GM21576 (cell line): Measurements from ENCODE around the gene RAC2.

Experiments used
- ATAC-seq: cut with Tn5 transposase; IDR thresholded peaks from one replicate; pipeline ENCODE4 v1.9.1; 2021; ENCODE audit warnings: mild to moderate bottlenecking, moderate library complexity; ENCODE audit not compliant: unreplicated experiment

RAC2 gene

GRCh38 chr22:37192741-37193140 is 51.3 kb downstream of the RAC2 start:
- ATAC-seq, result no peak

DNA sequence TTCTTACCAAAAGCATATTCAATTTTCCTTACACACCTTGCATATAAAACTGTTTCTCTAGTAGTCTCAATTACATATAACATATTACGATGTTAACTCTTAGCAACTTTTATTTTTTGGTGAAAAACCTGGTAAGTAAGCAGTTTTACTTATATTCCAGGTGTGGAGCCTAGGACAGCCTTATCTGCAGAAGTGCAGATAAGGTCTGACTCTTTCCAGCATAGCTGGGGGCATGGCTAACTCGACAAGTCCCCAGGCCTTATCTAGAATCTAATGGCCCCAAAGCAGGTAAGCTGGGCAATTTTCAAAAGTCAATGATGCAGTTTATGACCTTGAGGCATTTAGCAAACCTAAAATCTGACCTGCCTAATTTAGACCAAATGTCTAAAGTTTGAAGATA is 51.9 kb downstream of the RAC2 start:
- ATAC-seq, result no peak

GRCh38 chr22:37190262-37190780 is 53.7 kb downstream of the RAC2 start:
- ATAC-seq, result no peak

DNA sequence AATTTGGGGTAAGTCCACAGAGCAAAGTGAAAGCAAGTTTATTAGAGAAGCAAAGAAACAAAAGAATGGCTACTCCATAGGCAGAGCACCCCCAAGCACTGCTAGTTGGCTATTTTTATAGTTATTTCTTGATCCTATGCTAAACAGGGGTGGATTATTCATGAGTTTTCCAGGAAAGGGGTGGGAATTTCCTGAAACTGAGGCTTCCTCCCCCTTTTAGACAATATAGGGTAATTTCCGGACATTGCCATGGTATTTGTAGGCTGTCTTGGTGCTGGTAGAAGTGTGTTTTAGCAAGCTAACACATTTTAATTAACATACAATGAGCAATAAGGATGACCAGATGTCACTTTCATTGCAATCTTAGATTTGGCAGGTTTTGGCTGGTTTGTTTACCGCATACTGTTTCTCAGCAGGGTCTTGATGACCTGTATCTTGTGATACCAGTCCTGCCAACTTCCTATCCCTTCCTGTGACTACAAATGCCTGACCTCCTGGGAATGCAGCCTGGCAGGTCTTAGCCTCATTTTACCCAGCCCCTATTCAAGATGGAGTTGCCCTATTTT is 55.1 kb downstream of the RAC2 start:
- ATAC-seq, result no peak

DNA sequence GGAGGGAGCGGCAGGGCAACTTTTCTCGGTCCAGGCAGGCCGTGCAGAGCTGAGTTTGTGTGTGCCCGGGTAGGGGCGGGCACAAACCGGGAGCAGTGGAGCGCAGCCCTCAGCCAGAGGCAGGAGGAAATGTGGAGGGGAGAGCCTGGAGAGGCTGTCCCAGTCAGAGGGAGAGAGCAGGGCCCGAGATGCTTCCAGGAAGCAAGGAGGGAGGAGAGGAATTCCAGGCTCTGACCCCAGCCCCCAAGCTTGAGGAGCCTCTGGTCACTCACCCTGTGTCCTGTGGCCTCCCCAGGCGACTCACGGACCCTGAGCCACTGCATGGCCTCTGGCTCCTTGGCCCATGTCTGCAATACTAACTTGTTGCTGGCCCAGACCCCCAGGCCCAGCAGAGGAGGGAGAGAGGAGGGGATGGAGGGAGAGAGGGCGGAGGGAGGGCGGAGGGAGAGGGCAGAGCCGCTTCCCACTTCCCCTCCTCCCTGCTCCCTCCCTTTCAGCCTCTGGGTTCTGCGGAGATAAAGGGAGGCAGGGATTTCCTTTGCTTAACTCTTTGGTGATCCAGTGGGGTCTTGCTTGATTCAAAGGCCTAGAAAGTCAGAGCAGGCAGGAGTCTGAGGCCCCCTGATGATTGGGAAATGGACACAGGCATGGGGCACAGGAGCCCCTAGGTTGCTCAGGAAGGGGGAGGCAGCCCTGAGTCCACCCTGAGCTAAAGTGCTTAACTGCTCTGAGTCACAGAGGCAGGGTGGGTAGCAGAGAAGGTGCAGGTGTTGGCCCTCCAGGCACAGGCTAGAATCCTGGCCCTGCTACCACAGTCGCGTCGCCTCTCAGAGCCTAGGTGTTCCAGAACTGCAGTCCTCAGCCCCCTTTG is 55.9 kb downstream of the RAC2 start, which contains the start of gene C1QTNF6:
TSS of gene C1QTNF6 (minus strand) at position 357 of the 871 bp plus-strand sequence. CDS start at position 323, 34 bp downstream.
- no peak for ATAC-seq

- no peak for ATAC-seq
These were observed 56.5 kb downstream of the RAC2 start for GRCh38 chr22:37187552-37187890.

- no peak for ATAC-seq
These were observed 57.0 kb downstream of the RAC2 start for GRCh38 chr22:37186997-37187522.

GRCh38 chr22:37186228-37186996 is 57.7 kb downstream of the RAC2 start:
- ATAC-seq, result no peak

DNA sequence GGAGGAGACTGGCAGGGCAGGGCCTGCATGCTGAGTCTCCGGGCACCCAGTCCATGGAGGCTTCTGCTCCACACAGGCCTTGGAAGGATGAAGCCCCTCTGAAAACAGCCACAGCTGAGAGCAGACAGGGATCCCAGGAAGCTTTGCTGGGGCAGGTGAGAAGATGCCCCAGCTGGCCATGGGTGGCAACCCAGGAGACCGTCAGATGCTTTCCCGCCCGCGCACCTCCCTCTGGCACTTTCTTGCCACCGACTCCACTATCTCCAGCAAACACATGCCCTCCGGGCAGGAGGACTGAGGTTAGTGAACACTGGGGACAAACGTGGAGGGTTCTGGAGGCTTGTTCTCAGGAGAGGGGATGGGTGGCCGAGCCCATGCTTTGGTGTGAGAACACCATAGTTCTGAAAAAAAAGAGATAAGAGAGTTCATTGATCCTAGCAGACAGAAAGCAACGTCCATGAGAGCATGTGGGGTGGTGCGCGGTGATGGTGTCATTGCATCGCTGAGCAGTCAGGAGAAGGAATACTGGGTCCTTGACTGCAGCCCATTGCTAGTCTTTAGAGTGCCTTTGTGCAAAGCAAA is 58.3 kb downstream of the RAC2 start:
- ATAC-seq, result no peak

GRCh38 chr22:37184816-37185541 is 59.1 kb downstream of the RAC2 start:
- no peak for ATAC-seq

- no peak for ATAC-seq
These were observed 59.7 kb downstream of the RAC2 start for GRCh38 chr22:37184380-37184755.

- ATAC-seq, result no peak
These were observed 60.4 kb downstream of the RAC2 start for GRCh38 chr22:37183432-37184379.

- no peak for ATAC-seq
These were observed 61.2 kb downstream of the RAC2 start for GRCh38 chr22:37182949-37183245.

- ATAC-seq, result no peak
These were observed 61.7 kb downstream of the RAC2 start for GRCh38 chr22:37182101-37182948.

DNA sequence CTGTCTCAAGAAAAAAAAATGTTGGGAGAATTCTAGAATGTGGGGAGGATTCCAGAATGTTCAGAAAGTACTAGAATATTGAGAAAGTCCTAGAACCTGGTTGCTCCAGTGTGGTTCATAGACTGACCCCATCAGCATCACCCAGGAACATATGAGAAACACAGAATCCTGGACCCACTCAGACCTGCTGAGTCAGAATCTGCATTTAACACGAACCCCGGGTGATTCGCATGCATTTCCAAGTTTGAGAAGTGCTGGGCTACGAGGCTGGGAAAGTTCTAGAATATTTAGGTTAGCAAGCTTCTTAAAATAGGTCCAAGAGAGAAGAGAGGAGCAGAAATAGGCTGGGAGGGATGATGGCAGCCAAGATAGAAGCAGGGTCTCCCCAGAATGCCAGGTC is 62.4 kb downstream of the RAC2 start:
- ATAC-seq, result no peak

GRCh38 chr22:37180531-37181231 is 63.4 kb downstream of the RAC2 start:
- no peak for ATAC-seq

GRCh38 chr22:37179622-37180420 is 64.2 kb downstream of the RAC2 start:
- no peak for ATAC-seq
